HUES6 (cell line): ENCODE results near the gene ELOVL2.

Experiments
- H3K27ac ChIP-seq: 2 replicates; pipeline ENCODE4 v1.7.0; 2013; ENCODE audit warnings: low read depth, mild to moderate bottlenecking, low read length, inconsistent platforms
- H3K27me3 ChIP-seq: 2 replicates; pipeline ENCODE4 v1.6.1; 2013; ENCODE audit warnings: low read length; ENCODE audit not compliant: control insufficient read depth, insufficient read depth
- H3K36me3 ChIP-seq: 2 replicates; pipeline ENCODE4 v1.6.1; 2013; ENCODE audit warnings: low read length; ENCODE audit not compliant: control insufficient read depth, insufficient read depth
- H3K4me1 ChIP-seq: 2 replicates; pipeline ENCODE4 v1.6.1; 2013; ENCODE audit warnings: low read length; ENCODE audit not compliant: control insufficient read depth, insufficient read depth
- H3K4me3 ChIP-seq: 2 replicates; pipeline ENCODE4 v1.5.1; 2013; ENCODE audit warnings: low read depth, low read length
- H3K9ac ChIP-seq: one replicate; pipeline ENCODE4 v1.6.1; 2013; ENCODE audit warnings: mild to moderate bottlenecking, low read length
- H3K9me3 ChIP-seq: 2 replicates; pipeline ENCODE4 v1.6.1; 2013; ENCODE audit warnings: low read depth, low read length; ENCODE audit not compliant: control insufficient read depth, insufficient read depth

ELOVL2 gene

DNA sequence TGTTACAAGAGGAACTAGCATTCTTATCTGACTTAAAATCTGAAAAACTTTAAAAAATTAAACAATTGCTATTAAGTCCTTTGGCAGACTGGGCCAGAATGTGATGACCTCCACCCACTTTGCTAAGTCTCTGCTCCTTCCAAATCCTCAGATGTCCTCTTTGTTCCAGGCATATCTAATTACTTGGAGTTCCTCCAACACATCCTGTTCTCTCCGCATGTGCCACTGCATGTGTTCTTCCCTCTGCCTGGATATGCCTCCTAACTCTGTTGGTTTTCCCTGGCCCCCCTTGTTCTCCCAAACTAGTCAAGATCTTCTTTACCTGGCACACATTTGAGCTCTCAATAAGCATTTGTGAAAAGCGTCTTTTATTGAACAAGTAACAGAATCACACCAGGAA is 23.1 kb downstream of the ELOVL2 start:
- Histone ChIP-seq H3K4me1 (peaks cover 30% of the 10 kb centered on the region), H3K9ac (no peak overlapping the region), H3K27me3 (no peaks in the 10 kb centered on the region), H3K4me3 (no peak overlapping the region), H3K36me3 (no peaks in the 10 kb centered on the region), H3K27ac (no peak overlapping the region), H3K9me3 (no peaks in the 10 kb centered on the region)

DNA sequence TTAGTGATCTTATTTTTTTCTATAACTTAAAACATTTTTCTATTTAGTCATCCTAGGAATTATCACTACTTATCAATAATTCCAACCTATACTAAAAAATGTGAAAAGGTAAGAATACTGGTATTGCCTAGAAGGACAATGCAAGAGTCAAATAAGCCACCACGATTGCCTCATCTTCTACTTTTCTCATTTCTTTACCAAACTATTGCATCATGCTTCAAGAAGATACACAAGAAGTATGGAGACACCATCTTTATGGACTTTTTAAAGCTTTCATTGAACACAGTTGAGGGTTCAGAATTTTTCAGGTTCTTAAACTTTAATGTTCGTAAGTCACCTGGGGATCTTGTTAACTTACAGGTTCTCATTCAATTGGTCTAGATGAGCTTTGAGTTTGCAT is 25.9 kb downstream of the ELOVL2 start:
- Histone ChIP-seq H3K9me3 (no peaks in the 10 kb centered on the region), H3K36me3 (no peaks in the 10 kb centered on the region), H3K27ac (no peak overlapping the region), H3K9ac (no peak overlapping the region), H3K4me1 (peaks cover 14% of the 10 kb centered on the region; the same call in 1 of the 2 replicates), H3K4me3 (no peak overlapping the region), H3K27me3 (no peaks in the 10 kb centered on the region)

DNA sequence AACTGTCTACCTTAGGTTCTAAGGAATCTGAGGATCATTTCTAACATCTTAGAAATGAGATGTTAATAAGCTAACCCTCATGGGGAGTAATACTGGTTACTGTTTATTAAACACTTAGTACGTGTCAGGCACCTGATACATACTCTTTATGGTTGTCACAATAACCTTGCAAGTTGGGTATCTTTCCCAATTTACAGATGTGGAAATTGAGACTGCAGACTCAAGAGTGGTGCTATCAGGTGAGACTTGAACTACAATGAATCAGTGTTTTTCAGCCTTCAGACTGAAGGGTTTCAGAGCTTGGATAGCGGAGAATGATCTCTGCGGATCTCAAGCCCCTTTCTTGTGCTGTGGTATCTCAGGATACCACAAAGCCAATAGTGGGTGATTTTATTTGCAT is 27.0 kb downstream of the ELOVL2 start:
- Histone ChIP-seq H3K27ac (no peak overlapping the region), H3K9me3 (no peaks in the 10 kb centered on the region), H3K27me3 (no peaks in the 10 kb centered on the region), H3K4me1 (peaks cover 12% of the 10 kb centered on the region; the same call in 1 of the 2 replicates), H3K4me3 (no peak overlapping the region), H3K9ac (no peak overlapping the region), H3K36me3 (no peaks in the 10 kb centered on the region)

DNA sequence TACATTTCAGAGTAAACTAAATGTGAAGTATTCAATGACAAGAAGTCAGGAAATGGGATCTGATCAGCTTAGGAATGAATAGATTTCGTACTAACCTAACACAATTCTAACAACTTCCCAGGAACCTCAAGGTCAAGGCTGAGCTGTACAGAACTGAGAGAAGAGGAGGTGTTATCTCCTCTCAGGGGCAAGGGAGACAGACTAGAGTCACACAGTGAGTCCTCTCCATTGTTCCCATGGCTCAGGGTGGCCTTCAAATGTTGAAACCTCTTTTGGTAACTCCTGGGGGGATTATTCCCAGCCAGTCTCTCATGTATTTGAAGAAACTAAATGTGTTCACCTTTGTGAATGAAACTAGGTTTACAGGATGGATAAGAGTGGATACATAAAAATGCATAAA is 27.7 kb downstream of the ELOVL2 start:
- no peaks in the 10 kb centered on the region for H3K36me3 ChIP-seq
- peaks cover 8% of the 10 kb centered on the region; the same call in 1 of the 2 replicates for H3K4me1 ChIP-seq
- H3K9me3 ChIP-seq: no peaks in the 10 kb centered on the region
- H3K9ac ChIP-seq: no peak overlapping the region
- H3K27me3 ChIP-seq: no peaks in the 10 kb centered on the region
- no peak overlapping the region for H3K27ac ChIP-seq
- no peak overlapping the region for H3K4me3 ChIP-seq

DNA sequence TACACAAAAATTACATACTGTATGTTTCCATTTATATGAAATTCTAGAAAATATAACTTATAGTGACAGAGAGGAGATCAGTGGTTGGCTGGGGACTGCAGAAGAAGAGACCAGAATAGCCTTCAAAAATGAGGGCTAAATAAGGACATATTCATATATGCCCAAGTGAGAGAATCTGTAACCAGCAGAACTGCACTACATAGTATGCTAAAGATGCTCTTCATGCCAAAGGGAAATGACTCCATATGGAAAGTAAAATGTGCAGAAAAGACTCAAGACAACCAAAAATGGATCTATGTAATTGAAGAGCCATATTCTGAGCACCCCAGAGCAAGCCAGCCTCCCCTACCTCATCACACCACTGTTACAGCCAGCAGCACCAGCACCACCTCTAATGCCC is 29.0 kb downstream of the ELOVL2 start:
- H3K27me3 ChIP-seq: no peaks in the 10 kb centered on the region
- no peak overlapping the region for H3K27ac ChIP-seq
- no peaks in the 10 kb centered on the region for H3K9me3 ChIP-seq
- H3K4me1 ChIP-seq: peaks cover 4% of the 10 kb centered on the region; the same call in 1 of the 2 replicates
- no peaks in the 10 kb centered on the region for H3K36me3 ChIP-seq
- H3K9ac ChIP-seq: no peak overlapping the region
- H3K4me3 ChIP-seq: no peak overlapping the region

DNA sequence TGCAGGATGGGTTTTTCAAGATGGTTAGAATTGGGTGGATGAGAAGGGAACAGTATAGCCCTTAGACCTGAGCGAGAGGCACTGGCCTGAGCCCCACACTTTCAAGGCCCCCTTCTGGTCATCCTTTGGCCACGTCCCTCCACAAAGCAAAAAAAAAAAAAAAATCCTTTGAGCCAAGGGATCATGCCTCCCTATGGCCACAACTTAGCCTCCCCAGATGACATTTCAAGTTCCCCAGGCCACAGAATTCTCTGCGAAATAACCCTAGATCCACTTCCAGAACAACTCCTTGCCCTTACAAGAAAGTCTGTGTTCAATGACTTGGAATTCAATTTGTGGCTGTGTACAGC is 30.4 kb downstream of the ELOVL2 start:
- no peaks in the 10 kb centered on the region for H3K27me3 ChIP-seq
- no peak overlapping the region for H3K9ac ChIP-seq
- H3K4me1 ChIP-seq: peaks cover 15% of the 10 kb centered on the region; the same call in 1 of the 2 replicates
- H3K9me3 ChIP-seq: no peaks in the 10 kb centered on the region
- no peak overlapping the region for H3K4me3 ChIP-seq
- H3K27ac ChIP-seq: no peak overlapping the region
- H3K36me3 ChIP-seq: no peaks in the 10 kb centered on the region

DNA sequence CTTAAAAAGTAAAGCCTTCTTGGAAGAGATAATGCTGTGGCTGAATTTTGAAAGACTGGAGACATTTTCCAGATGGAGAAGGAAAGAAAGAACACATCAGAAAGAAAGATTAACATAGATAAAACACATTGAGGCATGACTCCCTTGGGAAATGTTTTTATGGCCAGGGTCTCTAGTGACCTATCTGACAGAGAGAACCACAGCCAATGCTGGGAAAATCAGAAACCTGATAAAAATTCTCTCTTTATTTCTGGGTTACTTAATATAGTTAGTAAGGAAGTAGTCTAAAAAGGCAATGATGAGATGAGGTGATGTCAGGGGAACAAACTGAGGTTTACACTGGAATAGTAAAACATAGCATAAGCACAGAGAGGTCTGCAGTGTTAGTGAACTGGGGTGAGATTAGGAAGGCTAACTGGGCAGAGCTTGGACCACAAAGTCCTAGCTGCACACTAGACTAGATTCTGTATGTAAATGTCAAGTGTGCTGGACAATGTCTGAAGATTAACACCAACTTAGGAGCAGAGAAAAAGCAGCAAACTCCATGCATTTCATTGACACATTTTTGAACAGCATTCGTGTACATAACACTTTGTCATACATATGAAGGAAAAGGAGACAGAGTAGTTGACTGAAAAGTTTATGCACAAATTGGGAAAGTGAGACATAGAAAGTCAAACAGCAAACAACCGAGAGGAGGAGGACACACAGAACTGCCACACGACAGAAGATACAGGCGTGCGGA is 31.0 kb downstream of the ELOVL2 start:
- Histone ChIP-seq H3K9me3 (no peaks in the 10 kb centered on the region), H3K4me3 (no peak overlapping the region), H3K9ac (no peak overlapping the region), H3K36me3 (no peaks in the 10 kb centered on the region), H3K4me1 (peaks cover 20% of the 10 kb centered on the region), H3K27ac (no peak overlapping the region), H3K27me3 (no peaks in the 10 kb centered on the region)

DNA sequence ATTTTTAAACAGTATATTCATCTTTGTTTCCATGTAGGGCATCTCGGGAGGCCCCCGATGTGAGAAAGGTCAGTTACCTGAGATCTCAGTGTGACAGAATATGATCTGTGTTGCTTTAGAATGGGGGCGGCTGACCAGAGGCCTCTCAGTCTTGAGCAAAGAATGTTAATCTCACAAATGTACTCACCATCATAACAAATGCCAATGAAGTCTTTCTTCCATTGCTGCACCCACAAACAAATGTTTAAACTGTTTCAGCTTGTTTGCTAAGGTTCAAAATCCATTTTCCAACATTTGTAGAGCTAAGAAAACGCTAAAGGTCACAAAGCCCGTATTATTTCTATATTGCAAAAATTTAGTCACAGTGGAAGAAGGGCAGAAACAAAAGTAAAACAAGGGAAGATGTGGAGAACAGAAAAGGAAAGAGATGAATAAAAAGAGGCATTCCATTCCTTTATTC is 31.8 kb downstream of the ELOVL2 start:
- H3K36me3 ChIP-seq: no peaks in the 10 kb centered on the region
- no peak overlapping the region for H3K4me3 ChIP-seq
- H3K27me3 ChIP-seq: no peaks in the 10 kb centered on the region
- H3K27ac ChIP-seq: no peak overlapping the region
- no peaks in the 10 kb centered on the region for H3K9me3 ChIP-seq
- H3K4me1 ChIP-seq: peaks cover 22% of the 10 kb centered on the region
- no peak overlapping the region for H3K9ac ChIP-seq

DNA sequence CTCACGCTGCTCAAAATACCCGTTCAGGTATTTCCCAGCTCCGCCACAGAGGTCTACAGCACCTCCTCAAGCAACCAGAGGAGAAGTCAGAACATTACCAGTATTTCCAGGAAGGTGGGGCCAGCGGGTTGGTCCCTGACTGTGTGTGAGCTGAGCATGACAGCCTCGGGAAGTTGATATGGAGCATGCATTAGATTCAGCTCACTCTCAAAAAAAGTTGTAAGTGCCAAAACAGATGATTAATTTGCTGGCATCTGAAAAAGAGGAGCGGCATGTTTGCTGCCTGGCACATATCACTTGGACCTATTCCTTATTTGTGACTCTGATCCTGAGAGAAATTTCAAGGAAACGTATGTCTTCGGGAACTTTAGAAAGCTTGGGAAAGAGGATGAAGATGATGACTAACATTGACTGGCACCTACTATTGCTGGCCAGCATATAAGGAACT is 32.3 kb downstream of the ELOVL2 start:
- Histone ChIP-seq H3K4me1 (peaks cover 22% of the 10 kb centered on the region), H3K9me3 (no peaks in the 10 kb centered on the region), H3K9ac (no peak overlapping the region), H3K27me3 (no peaks in the 10 kb centered on the region), H3K4me3 (no peak overlapping the region), H3K27ac (no peak overlapping the region), H3K36me3 (no peaks in the 10 kb centered on the region)

DNA sequence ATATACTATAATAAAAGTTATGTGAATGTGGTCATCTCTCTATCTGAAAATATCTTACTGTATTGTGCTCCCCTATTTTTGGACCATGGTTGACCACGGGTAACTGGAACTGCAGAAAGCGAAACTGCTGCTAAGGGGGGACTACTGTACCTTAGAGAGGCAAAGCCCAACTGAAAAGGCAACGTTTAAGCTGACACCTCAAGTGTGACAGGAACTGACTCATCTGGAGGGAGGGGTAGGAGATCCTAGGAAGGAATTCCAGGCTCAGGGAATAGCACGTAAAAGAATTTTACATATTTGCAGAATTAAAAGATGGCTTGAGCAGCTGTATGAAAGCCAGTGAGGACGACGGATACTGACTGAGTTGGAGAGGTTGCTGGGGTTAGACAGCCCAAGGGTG is 34.8 kb downstream of the ELOVL2 start:
- Histone ChIP-seq H3K4me3 (no peak overlapping the region), H3K27ac (no peak overlapping the region), H3K27me3 (no peaks in the 10 kb centered on the region), H3K9me3 (no peaks in the 10 kb centered on the region), H3K9ac (no peak overlapping the region), H3K4me1 (peaks cover 22% of the 10 kb centered on the region), H3K36me3 (no peaks in the 10 kb centered on the region)

DNA sequence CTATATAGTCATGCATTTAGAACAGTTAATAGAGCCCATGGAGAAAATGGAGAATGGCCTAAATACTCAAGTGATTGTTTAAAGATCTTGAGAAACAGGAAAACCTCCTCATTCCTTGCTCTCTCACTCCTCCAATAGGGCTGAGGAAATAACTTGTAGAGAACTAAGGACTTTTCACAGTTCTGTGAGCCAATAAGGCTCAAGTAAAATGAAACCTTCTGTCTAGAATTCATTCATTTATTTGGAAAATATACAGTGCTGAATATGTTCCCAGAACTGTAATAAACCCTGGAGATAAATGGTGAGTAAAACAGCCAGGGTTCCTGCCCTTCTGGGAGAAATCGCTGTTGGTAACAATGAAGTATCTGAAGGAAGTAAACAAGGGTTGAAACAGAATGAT is 35.3 kb downstream of the ELOVL2 start:
- H3K4me1 ChIP-seq: peaks cover 22% of the 10 kb centered on the region
- H3K9ac ChIP-seq: no peak overlapping the region
- no peak overlapping the region for H3K4me3 ChIP-seq
- H3K9me3 ChIP-seq: no peaks in the 10 kb centered on the region
- no peak overlapping the region for H3K27ac ChIP-seq
- no peaks in the 10 kb centered on the region for H3K27me3 ChIP-seq
- no peaks in the 10 kb centered on the region for H3K36me3 ChIP-seq
